SU-DHL-6 (cell line): ENCODE measurements around the gene ACTMAP.

ENCODE experiments used
- H2AFZ ChIP-seq: fragments of 200-600 bp; sonication (generic); 2 replicates; pipeline ENCODE4 v1.6.1; 2014; ENCODE audit warnings: low read depth, mild to moderate bottlenecking, moderate library complexity, mixed read lengths, antibody characterized with exemption, low read length; ENCODE audit not compliant: severe bottlenecking
- H3F3A ChIP-seq: fragments of 200-600 bp; shearing (Covaris generic); 2 replicates; pipeline ENCODE4 v1.6.0; 2016; ENCODE audit warnings: antibody characterized with exemption, mild to moderate bottlenecking; ENCODE audit not compliant: insufficient read depth
- H3K27ac ChIP-seq: fragments of 200-600 bp; sonication (generic); 2 replicates; pipeline ENCODE4 v1.5.1; 2016; ENCODE audit warnings: low read depth, mild to moderate bottlenecking, low read length, moderate library complexity, mixed read lengths
- H3K27me3 ChIP-seq: fragments of 200-600 bp; sonication (generic), shearing (Covaris generic); 2 replicates; pipeline ENCODE4 v1.6.0; 2014; ENCODE audit warnings: mild to moderate bottlenecking, low read length
- H3K36me3 ChIP-seq: fragments of 200-600 bp; sonication (generic); 2 replicates; pipeline ENCODE4 v1.6.1; 2014; ENCODE audit warnings: mild to moderate bottlenecking, low read length, mixed read lengths
- H3K4me2 ChIP-seq: fragments of 300-600, 200-600 bp; shearing (Covaris generic), sonication (generic); 2 replicates; pipeline ENCODE4 v1.6.0; 2014; ENCODE audit warnings: low read length, low read depth, mild to moderate bottlenecking; ENCODE audit not compliant: poor library complexity, severe bottlenecking
- H3K4me3 ChIP-seq: fragments of 200-600 bp; sonication (generic); 2 replicates; pipeline ENCODE4 v1.5.1; 2014; ENCODE audit warnings: antibody characterized with exemption, low read length, mild to moderate bottlenecking, mixed read lengths; ENCODE audit not compliant: insufficient read depth, poor library complexity, severe bottlenecking
- H3K79me2 ChIP-seq: fragments of 200-600 bp; sonication (generic); 2 replicates; pipeline ENCODE4 v1.6.1; 2014; ENCODE audit warnings: mild to moderate bottlenecking, low read length, moderate library complexity; ENCODE audit not compliant: insufficient read depth
- H3K9ac ChIP-seq: fragments of 200-600 bp; sonication (generic); 2 replicates; pipeline ENCODE4 v1.7.0; 2014; ENCODE audit warnings: mild to moderate bottlenecking, low read length
- H3K9me2 ChIP-seq: fragments of 200-600 bp; sonication (generic); replicated peaks from 2 replicates; pipeline ENCODE4 v1.6.1; 2014; ENCODE audit warnings: low read length; ENCODE audit not compliant: insufficient read depth
- H3K9me3 ChIP-seq: fragments of 200-600 bp; sonication (generic); 2 replicates; pipeline ENCODE4 v1.6.1; 2014; ENCODE audit warnings: low read length, mixed read lengths; ENCODE audit not compliant: insufficient read depth
- H4K20me1 ChIP-seq: fragments of 200-600 bp; sonication (generic); 2 replicates; pipeline ENCODE4 v1.6.1; 2014; ENCODE audit warnings: low read depth, mild to moderate bottlenecking, antibody characterized with exemption, low read length, moderate library complexity, mixed read lengths
- CTCF ChIP-seq: fragments of 200-600 bp; sonication (generic); IDR thresholded peaks from one replicate; pipeline ENCODE4 v1.5.1; 2017; ENCODE audit warnings: antibody characterized with exemption, mild to moderate bottlenecking, low read length, moderate library complexity; ENCODE audit not compliant: insufficient read depth, poor library complexity, severe bottlenecking
- EZH2phosphoT487 ChIP-seq: fragments of 200-600 bp; sonication (generic), shearing (Covaris generic); conservative IDR thresholded peaks from 2 replicates; pipeline ENCODE4 v1.6.1; 2018; ENCODE audit warnings: mild to moderate bottlenecking, antibody characterized with exemption, low read length, moderate library complexity, mixed read lengths

Gene ACTMAP

GRCh38 chr19:40717325-40717879 is 32.9 kb downstream of the ACTMAP start:
- Histone ChIP-seq H3K27ac (peak overlapping the region; percentile 28), H3K36me3 (no peaks in the 10 kb centered on the region), H3K4me2 (peak overlapping the region; percentile 86), H3K27me3 (no peaks in the 10 kb centered on the region), H2AFZ (no peak overlapping the region), H3K9me3 (no peaks in the 10 kb centered on the region), H3F3A (peaks cover 19% of the 10 kb centered on the region), H3K9me2 (no peaks in the 10 kb centered on the region), H3K9ac (peak overlapping the region; percentile 67), H3K4me3 (peak overlapping the region; percentile 69), H4K20me1 (no peaks in the 10 kb centered on the region), H3K79me2 (peaks cover 21% of the 10 kb centered on the region)
- TF ChIP-seq EZH2phosphoT487 (no peak), CTCF (no peak)

GRCh38 chr19:40716482-40717324 is 33.6 kb downstream of the ACTMAP start, which contains the start of the genes COQ8B and ITPKC:
COQ8B (minus strand) TSS chr19:40716886; CDS start chr19:40714632, 2,254 bp downstream.
ITPKC (plus strand) TSS chr19:40717112; CDS start chr19:40717136, 24 bp downstream.
- Histone ChIP-seq H3K4me2 (peak within 1 kb of the TSS; percentile 86), H2AFZ (peak within 1 kb of the TSS; percentile 5), H3K27me3 (no peaks in the 10 kb centered on the region), H3F3A (peaks cover 19% of the 10 kb centered on the region), H3K4me3 (peak within 1 kb of the TSS; percentile 69), H3K27ac (peak within 1 kb of the TSS; percentile 77), H4K20me1 (no peaks in the 10 kb centered on the region), H3K36me3 (no peaks in the 10 kb centered on the region), H3K79me2 (peaks cover 21% of the 10 kb centered on the region), H3K9me2 (no peaks in the 10 kb centered on the region), H3K9me3 (no peaks in the 10 kb centered on the region), H3K9ac (peak within 1 kb of the TSS; percentile 67)
- TF ChIP-seq EZH2phosphoT487 (no peak), CTCF (no peak)

- no peak for TF ChIP-seq EZH2phosphoT487
- TF ChIP-seq CTCF: no peak
- Histone ChIP-seq H3K9ac (peak overlapping the region; percentile 67), H3K79me2 (peaks cover 21% of the 10 kb centered on the region), H3K36me3 (no peaks in the 10 kb centered on the region), H3K9me2 (no peaks in the 10 kb centered on the region), H2AFZ (peak overlapping the region; percentile 5), H3K4me3 (peak overlapping the region; percentile 69), H3K27ac (peak overlapping the region; percentile 77), H4K20me1 (no peaks in the 10 kb centered on the region), H3K9me3 (no peaks in the 10 kb centered on the region), H3K4me2 (peak overlapping the region; percentile 86), H3F3A (peaks cover 19% of the 10 kb centered on the region), H3K27me3 (no peaks in the 10 kb centered on the region)
These were observed 34.2 kb downstream of the ACTMAP start for GRCh38 chr19:40716031-40716481.
